Measurements from ENCODE around the gene PIK3R5.

PIK3R5 gene

DNA sequence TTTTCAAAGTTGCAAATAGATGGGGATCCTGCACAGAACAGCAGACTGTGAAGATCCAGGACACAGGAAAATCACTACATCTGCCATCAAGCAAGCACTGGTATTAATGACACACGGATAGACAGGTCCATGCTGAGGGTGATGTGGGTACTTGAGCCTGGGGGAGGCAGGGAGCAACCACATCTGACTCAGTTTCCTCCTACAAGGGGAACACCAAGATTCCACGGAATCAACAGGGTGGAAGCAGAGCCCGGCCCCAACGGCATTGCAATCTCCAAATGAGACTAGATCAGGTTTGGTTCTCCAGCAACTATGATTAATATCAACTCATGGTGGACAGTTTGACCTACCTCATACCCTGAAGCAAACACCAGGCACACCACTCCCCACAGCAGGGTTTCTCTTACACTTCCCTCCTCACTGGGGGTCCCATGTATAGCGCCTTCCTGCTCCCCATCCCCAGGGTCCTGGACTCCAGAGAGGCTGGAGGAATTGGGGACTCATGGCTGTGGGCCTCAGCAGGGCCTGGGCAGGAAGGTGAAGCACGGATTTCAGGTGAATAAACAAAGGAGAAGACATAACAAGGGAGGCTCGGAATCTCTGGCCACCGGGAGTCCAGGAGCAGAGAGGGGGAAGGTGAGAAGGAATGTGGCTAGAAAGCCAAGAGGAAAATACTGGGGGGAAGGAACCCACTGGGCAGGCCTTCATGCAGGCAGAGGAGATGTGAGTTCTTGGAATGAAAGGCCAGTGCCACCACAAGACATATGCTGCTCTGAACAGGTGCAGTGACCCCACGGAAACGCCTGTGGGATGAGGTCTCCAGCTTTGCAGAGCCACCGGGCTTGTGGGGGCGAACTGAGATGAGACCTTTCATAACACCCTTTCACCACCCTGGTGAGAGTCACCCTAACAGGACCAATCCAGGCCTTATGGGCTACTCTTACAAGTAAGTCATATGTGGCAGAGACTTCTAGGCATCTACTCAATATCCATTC is 68.6 kb downstream of the PIK3R5 start:
- no peak for DNase-seq (ENCODE audit: low read depth in 2 of 2)

DNA sequence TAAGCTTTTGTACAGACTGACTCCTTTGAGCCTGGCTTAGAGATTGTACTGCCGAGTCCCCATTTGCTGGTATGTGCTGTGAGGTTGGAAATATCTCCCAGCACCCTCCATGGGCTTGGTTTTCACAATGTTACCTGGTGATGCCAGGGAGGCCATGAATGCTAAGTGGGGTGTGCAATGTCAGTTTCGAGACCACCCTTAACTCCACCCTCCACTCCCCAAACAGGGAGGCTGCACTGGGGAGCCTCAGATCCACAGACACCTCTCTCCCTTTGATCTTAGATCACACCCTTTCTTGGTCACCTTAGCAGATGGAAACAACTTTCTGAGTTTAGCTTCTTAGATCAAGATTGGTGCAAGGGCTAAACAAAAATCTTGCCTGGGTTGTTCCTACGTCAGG is 69.4 kb downstream of the PIK3R5 start:
- DNase-seq (ENCODE audit: low read depth in 2 of 2): no peak

DNA sequence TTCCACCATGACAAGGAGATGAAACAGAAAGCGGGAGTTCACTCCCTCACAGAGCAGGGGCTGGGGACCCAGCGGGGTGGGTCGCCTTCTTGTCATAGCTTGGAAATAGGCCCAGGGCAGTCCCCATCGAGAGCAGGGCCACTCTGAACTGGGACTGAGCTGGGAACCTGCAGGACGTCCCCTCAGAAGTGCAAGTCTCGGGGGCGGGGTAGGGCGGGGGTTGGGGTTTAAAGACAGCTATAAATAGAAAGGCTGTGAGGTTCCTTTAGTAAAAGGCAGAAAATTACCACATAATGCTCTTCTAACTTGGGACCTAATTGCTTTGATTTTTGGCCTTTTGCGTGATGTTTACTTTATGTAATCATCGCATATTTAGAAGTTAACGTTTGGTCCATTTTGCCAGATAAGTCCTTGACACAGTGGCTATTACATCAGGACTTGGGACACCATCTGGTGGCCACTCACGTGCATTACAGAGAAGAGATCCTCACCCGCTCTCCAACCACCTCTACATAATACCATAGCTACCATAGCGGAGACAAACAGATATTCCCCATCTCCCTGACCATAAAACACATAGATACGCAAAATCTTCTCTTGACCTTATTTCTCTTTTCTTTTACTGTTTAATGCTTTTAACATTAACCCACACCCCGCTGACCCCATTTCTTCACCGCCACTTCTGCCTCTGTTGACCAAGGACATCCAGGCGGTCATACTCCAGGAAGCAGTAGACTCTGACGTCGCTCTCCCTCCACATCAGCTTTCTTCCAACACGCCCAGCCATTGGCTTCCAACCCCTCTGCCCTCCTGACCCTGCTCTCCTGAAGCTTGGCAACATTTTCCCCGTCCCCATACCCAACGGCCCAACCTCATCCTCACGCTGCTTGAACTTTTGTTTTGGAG is 70.6 kb downstream of the PIK3R5 start:
- no peak for DNase-seq (ENCODE audit: low read depth in 2 of 2)

DNA sequence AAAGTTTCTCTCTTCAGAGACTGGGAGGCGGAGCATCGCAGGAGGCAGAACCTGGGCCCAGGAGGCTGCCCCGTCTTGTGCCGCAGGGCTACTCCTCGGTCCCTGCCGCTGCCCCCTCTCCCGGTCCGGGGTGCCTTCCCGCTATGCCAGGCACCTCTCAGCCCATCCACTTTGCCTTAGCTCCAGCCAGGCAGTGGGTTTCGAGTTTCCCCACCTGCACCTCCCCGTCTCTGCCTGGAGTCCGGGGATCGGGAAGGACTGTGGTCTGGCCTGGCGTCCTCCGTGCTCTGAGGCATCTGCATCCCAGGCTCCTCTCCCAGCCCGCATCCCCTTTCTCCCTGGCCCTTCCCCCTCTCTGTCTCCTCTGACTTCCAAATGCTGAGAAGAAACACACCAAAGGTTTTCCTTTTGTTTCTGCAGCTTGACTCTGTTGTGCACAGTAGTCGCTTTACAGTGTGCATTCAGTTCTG is 71.3 kb downstream of the PIK3R5 start:
- DNase-seq (ENCODE audit: low read depth in 2 of 2): no peak

DNA sequence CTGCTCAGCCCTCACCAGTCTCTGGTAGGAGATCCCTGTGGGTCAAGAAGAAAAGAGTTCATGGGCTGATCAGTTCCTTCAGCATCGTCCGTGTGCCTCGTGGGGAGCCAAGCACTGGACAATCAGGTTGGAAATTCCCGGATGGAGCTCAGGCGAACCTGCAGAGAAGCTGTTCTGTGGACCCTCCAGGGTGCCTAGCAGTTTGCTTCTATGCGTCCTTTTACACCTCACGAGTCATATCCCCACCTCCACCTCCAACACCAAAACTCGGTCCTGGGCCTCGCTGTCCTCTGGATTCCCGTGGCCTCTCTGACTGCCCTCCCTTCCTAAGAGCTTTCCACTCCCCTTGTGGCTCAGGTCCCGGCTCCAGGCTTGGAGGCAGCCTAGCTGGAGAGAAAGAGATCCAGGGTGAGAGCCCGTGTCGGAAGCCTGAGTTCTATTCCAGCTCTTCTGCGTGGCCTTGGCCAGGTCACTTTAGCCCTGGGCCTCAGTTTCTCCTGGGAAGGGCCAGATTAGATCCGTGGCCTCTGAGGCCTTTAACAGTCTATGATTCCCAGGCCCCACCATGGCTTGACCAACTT is 71.8 kb downstream of the PIK3R5 start:
- DNase-seq (ENCODE audit: low read depth in 2 of 2): no peak

DNA sequence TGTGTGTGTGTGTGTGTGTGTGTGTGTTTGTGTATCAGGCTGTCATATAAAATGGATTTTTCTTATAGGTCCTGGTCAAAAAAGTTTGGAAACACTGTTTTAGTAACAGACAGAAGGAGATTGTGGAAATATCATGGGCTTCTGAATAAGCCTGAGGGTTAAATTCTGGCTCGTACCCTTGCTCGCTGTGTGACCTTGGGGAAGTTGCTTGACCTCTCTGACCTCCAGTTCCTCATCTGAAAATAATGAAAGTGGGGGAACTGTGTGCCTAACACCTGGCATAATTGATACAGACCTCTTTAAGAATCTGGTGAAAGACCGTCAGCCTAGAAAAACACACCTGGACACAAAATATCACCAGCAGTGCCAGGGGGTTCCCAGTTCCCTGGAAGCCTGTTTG is 72.4 kb downstream of the PIK3R5 start:
- no peak for DNase-seq (ENCODE audit: low read depth in 2 of 2)

DNA sequence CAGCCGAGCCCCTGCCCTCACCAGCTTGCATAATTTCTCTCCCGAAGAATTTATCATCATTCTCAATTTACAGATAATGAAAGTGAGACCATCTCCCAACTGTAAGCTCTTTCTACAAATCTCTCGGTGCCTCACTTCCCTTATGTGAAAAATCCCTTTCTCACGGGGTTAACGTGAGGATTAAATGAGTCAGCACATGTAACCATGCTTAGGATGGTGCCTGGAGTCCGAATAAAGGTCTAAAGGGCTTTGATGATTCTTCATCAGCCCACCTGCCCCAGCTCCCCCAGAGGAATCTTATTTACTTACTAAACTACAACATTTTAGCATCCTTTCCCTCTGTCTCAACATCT is 73.2 kb downstream of the PIK3R5 start:
- DNase-seq (ENCODE audit: low read depth in 2 of 2): no peak

DNA sequence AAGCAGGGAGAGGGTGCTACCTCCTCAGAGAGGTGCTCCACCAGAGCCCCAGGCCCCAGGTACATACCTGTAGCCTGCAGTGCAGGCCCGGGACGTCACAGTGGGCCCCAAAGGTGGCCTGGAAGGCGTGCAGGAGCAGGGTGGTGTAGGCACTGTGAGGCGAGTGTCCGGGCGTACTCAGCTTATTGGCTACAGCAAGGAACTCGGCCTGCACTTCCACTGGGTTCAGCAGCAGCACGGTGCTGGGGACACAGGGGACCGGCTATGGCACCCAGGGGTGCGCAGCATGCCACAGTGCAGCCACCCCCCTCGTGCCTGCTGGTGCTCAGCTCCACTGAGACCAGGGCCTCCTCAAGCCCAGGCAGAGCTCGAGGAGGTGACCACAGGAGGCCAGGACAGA is 74.8 kb downstream of the PIK3R5 start:
- DNase-seq (ENCODE audit: low read depth in 2 of 2): no peak

DNA sequence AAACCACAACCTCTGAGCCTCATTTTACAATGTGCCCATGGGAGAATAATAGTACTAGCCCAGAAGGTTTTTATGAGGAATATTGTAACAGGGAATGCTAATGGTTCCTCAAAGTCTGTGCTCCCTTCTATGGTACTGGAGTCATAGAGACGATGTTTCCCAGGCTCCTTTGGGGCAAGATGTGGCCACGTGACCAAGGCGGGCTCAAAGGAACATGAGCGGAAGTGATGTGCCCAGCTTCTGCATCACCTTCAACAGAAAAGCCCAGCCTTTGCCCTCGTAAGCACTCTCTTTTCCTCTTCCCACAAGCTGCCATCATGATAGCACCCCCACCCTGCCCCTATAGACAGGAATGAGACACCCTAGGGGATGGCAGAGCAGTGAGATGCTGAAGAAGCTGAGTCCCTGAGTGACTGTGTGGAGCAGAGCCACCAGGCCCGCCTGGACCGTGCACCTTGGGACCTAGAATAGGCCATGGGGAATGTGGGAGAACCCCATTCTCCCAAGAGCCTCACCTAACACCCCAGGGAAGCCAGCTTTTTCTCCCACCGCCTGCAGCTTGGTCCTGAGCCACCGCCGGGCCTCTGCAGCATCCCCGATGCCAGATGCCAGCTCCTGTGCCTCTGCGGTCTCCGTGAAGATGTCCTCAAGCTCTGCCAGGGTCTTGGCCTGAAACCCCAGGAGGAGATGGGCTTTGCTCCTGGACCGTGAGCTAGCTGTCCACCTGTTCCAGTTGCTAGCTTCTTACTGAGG is 75.9 kb downstream of the PIK3R5 start:
- DNase-seq (ENCODE audit: low read depth in 2 of 2): no peak

DNA sequence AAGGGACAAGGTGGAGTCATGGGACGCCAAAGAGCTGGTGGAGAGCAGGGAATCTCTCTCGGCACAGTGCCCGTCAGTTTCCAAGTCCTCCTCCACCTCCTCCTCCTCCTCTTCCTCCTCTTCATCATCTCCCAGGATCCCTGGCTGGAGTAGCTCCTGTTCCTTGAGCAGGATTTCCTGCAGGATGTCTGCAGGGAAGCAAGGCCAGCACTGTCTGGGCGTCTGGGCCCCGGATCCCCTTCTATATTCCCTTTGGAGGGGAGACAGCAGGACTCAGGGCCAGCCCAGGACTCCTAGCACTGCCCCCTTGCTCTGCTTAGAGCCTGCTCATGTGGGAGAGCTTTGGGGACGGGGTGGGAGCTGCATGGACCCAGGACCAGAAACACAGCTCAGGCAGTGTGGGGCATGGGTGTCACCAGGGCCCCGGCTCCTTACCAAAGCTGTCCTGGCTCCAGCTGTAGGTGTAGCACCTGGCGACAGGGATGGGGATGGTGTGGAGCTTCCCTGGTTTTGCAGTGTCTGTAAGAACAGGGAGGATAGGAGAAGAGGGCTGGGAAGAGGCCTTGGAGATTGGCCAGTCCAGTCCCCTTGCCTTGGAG is 76.7 kb downstream of the PIK3R5 start:
- no peak for DNase-seq (ENCODE audit: low read depth in 2 of 2)

DNA sequence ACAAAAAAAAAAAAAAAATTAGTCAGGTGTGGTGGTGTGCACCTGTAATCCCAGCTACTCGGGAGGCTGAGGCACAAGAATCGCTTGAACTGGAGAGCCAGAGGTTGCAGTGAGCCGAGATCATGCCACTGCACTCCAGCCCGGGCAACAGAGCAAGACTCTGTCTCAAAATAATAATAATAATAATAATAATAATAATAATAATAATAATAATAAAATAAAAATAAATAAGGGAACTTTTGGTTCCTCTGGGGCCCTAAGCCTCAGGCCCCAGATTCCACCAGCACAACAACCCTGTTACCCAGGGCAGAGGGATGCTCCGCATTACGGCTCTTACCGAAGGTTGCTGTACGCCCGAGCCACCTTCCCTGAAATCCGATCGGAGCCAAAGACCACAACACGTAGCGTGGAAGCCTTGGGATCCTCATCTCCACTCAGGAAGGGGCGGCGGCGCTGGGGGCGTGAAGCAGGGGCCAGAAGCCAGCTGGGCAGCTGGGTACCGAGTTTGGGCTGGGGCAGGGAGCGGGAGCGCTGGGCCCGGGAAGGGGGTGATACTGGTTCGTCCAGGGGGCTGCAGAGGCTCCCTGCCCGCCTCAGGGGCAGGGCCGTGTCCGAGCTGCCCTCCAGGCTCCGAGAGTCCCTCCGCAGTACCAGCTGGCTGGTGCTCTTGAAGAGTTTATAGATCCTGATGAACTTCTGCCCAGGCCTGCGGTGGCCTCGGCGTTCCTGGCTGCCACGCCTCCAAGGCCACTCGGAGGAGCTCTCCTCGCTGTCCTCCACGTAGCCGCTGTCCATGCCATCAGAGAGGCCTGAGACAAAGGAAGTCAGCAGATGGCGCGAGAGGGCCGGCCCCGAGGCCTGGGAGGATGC is 77.4 kb downstream of the PIK3R5 start:
- DNase-seq (ENCODE audit: low read depth in 2 of 2): no peak

DNA sequence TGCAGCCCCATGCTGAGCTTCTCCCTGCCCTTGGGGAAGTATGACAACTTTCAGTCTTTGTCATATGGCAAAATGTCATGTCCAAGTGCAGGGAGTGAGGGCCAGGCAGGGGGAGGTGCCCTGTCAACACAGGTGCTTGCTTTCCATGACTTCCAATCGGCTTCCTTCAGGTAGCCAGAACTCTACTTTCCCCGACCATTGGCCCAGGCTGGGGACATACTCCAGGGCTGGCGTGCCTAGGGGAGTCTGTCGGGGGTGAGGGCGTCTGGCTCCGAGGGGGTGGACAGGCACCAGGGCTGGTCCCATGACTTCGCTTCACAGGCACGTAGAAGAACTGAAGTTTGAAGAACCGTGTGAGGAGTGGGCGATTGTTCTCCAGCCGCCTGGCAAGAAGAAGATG is 78.2 kb downstream of the PIK3R5 start:
- no peak for DNase-seq (ENCODE audit: low read depth in 2 of 2)

DNA sequence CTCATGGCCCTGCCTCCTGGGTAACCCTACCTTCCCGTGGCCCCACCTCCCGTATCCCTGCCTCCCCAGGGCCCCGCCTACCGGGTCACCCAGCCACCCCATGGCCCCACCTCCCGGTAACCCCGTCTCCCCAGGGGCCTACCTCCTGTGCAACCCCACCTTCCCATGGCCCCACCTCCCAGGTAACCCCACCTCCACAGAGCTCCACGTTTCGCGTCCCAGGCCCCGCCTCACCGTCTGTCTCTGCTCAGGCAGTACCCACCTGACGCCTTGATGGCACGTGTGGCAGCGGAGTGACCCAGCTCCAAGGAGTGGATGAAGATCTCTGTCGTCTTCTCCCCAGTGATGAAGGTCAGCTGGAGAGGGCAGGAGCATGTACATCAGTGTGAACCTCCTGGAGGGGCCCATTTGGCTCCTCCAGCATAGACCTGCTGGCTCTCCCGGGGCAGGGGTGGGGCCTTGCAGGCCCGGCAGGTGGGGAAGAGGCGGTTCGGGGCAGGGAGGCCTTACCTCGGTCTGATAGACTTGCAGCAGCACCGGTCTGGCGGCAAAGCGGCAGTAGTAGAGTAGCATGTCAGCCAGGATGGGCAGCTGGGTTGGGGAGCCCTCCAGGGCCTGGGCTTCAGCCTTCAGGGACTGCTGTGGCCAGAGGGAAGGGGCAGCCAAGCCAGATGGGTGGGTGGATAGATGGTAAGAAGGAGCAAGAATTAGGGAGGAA is 79.4 kb downstream of the PIK3R5 start:
- no peak for DNase-seq (ENCODE audit: low read depth in 2 of 2)

DNA sequence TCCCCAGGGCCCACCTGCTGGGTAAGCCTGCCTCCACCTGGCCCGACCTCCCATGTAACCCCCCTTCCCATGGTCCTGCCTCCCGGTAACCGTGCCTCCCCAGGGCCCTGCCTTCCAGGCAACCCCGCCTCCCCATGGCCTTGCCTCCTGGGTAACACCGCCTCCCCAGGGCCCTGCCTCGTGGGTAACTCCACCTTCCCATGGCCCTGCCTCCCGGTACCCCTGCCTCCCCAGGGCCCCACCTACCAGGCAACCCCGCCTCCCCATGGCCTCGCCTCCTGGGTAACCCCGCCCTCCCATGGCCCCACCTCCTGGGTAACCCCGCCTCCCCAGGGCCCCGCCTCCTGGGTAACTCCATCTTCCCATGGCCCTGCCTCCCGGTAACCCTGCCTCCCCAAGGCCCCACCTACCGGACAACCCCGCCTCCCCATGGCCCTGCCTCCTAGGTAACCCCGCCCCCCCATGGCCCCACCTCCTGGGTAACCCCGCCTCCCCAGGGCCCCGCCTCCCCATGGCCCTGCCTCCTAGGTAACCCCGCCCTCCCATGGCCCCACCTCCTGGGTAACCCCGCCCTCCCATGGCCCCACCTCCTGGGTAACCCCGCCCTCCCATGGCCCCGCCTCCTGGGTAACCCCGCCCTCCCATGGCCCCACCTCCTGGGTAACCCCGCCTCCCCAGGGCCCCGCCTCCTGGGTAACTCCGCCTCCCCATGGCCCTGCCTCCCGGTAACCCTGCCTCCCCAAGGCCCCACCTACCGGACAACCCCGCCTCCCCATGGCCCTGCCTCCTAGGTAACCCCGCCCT is 80.1 kb downstream of the PIK3R5 start:
- peak; percentile 43 to 45 for DNase-seq (ENCODE audit: low read depth in 2 of 2)

DNA sequence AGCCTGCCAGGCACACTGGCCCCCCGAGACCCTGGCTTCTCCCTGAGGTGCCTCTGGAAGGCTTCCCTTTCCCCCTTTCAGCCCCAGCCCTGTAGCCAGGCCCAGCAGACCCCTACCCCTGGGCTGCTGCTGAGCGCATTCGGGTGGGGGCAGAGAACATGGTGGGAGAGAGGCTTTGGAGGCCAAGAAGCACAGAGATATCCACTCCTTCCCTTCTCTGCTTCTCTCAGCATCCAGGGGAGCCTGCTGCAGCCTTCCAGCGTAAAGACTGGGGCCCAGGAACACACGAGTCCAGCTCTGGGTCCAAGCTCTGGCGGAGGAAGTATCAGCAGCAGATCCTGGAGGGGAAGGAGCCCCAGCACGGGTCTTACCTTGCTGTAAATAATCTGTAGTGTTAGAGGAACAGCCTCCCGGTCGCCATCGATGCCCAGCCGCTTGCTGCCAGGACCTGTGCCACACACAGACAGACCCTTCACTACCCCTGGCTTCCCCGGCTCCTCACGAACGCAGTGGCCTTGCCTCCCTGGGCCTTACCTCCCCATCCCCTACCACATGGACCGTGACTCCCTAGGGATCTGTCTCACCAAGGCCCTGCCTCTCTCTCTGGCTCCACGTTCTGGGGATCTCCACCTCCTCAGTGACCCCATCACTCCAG is 81.0 kb downstream of the PIK3R5 start:
- DNase-seq (ENCODE audit: low read depth in 2 of 2): no peak

DNA sequence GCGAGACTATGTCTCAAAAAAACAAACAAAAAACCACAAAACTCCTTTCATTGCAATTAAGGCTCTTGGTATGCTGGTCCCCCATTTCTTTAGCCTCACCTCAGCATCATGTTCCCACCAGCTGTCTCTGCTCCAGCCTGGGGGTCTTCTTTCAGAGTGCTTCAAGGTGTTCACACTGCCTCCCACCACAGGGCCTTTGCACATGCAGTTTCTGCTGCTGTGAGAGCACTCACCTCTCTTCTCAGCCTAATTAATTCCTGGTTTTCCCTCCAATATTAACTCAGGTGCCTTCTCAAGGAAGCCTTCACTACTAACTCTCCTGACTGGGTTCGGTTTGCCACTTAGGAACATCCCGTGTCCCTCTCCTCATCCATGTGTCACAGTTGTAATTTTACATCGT is 82.2 kb downstream of the PIK3R5 start:
- no peak for DNase-seq (ENCODE audit: low read depth in 2 of 2)

DNA sequence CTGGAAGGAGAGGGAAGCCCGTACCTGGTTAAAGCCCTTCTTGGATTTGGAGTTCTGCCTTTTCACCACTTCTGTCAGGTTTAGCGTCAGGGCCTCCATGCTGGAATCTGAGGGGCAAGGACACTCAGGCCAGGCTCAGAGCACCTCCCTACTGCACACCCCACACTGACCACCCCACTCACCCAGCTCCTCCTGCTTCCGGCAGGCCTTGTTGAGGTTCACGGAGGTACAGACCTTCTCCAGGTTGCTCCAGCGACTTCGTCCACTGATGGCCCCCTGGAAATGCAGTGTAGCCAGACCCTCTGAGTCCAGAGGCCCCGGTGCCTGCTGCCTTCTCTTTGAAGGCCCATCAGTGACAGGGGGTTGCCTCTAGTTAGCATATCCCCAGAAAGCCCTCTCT is 83.9 kb downstream of the PIK3R5 start:
- no peak for DNase-seq (ENCODE audit: low read depth in 2 of 2)

DNA sequence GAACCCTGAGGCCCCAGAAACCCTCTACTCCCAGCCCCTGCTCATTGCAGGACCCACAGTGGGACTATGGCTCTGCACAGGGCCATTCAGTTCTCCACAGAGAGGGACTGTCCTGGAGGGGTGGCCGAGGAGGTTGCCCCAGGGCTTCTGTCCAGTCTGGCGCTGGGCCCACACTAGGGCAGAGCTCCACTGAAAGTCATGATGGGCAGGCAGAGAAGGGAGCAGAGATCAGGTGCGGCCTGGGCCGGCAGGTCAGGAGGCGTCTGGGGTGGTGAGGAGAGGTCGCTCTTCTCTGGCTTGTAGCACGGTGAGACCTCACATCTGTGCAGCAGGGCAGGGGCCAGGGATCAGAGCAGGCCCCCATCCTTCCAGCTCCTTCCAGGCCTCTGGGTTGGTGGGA is 85.0 kb downstream of the PIK3R5 start:
- no peak for DNase-seq (ENCODE audit: low read depth in 2 of 2)

Data from stimulated activated CD8-positive, alpha-beta memory T cell treated with anti-CD3 and anti-CD28 coated beads, Interleukin-2, amount 100 ng/mL, for 48 hours (primary cell).